Measurements from ENCODE around the gene AQR.

The AQR gene

GRCh38 chr15:34883042-34883441, 86.5 kb downstream of the AQR start:
- peaks cover 9% of the 10 kb centered on the region; the same call in 1 of the 2 replicates for H3K36me3 ChIP-seq (ENCODE audit: insufficient read depth, low read length)
- H3K4me1 ChIP-seq (ENCODE audit: insufficient read depth, low read length), result no peaks in the 10 kb centered on the region
- no peaks in the 10 kb centered on the region for H3K9me3 ChIP-seq (ENCODE audit: control insufficient read depth, insufficient read depth, low read length)
- no peak overlapping the region for H3K9ac ChIP-seq (ENCODE audit: low read depth, low read length)

- H3K9me3 ChIP-seq (ENCODE audit: control insufficient read depth, insufficient read depth, low read length), result no peaks in the 10 kb centered on the region
- H3K36me3 ChIP-seq (ENCODE audit: insufficient read depth, low read length), result peaks cover 4% of the 10 kb centered on the region; the same call in 1 of the 2 replicates
- no peak overlapping the region for H3K9ac ChIP-seq (ENCODE audit: low read depth, low read length)
These were observed 90.4 kb downstream of the AQR start for GRCh38 chr15:34879107-34879506.

GRCh38 chr15:34876640-34877039, 92.9 kb downstream of the AQR start:
- Histone ChIP-seq H3K4me1 (ENCODE audit: insufficient read depth, low read length) (no peaks in the 10 kb centered on the region), H3K36me3 (ENCODE audit: insufficient read depth, low read length) (0 out of 2 replicates have a peak, but pooled peaks cover 7% of the 10 kb centered on the region), H3K9ac (ENCODE audit: low read depth, low read length) (no peak overlapping the region), H3K9me3 (ENCODE audit: control insufficient read depth, insufficient read depth, low read length) (no peaks in the 10 kb centered on the region)

More at GRCh38 chr15:34879107-34879506, 90.4 kb downstream of the AQR start:
- no peaks in the 10 kb centered on the region for H3K4me1 ChIP-seq (ENCODE audit: insufficient read depth, low read length)

DNA sequence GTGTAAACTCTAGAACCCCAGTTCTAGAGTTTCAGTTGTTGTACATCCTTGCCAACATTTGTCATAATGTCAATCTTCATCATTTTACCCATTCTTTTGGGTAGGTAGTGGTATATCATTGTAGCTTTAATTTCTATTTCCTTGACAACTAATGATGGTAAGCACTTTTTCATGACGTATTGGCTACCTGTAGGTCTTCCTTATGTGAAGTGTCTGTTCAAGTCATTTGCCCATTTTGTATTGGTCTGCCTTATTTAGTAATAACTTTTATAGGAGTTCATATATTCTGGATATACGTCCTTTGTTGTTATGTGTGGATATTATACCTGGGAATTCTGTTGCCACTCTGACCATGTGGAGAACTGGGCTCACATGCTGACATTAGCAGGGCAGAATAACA, 100.4 kb downstream of the AQR start:
- H3K9me3 ChIP-seq (ENCODE audit: control insufficient read depth, insufficient read depth, low read length), result peaks cover 4% of the 10 kb centered on the region; the same call in 1 of the 2 replicates
- no peak overlapping the region for H3K9ac ChIP-seq (ENCODE audit: low read depth, low read length)
- H3K4me1 ChIP-seq (ENCODE audit: insufficient read depth, low read length), result no peaks in the 10 kb centered on the region
- peaks cover 11% of the 10 kb centered on the region; the same call in 1 of the 2 replicates for H3K36me3 ChIP-seq (ENCODE audit: insufficient read depth, low read length)

GRCh38 chr15:34865531-34865930, 104.0 kb downstream of the AQR start:
- Histone ChIP-seq H3K9ac (ENCODE audit: low read depth, low read length) (no peak overlapping the region), H3K36me3 (ENCODE audit: insufficient read depth, low read length) (peaks cover 9% of the 10 kb centered on the region), H3K4me1 (ENCODE audit: insufficient read depth, low read length) (no peaks in the 10 kb centered on the region), H3K9me3 (ENCODE audit: control insufficient read depth, insufficient read depth, low read length) (peaks cover 4% of the 10 kb centered on the region; the same call in 1 of the 2 replicates)

- no peaks in the 10 kb centered on the region for H3K9me3 ChIP-seq (ENCODE audit: control insufficient read depth, insufficient read depth, low read length)
- H3K36me3 ChIP-seq (ENCODE audit: insufficient read depth, low read length), result peaks cover 5% of the 10 kb centered on the region
- H3K9ac ChIP-seq (ENCODE audit: low read depth, low read length), result no peak overlapping the region
- no peaks in the 10 kb centered on the region for H3K4me1 ChIP-seq (ENCODE audit: insufficient read depth, low read length)
These were observed 108.3 kb downstream of the AQR start for GRCh38 chr15:34861214-34861613.

- H3K9ac ChIP-seq (ENCODE audit: low read depth, low read length), result no peak overlapping the region
- peaks cover 8% of the 10 kb centered on the region for H3K36me3 ChIP-seq (ENCODE audit: insufficient read depth, low read length)
- no peaks in the 10 kb centered on the region for H3K4me1 ChIP-seq (ENCODE audit: insufficient read depth, low read length)
- H3K9me3 ChIP-seq (ENCODE audit: control insufficient read depth, insufficient read depth, low read length), result no peaks in the 10 kb centered on the region
These were observed 113.6 kb downstream of the AQR start for GRCh38 chr15:34855893-34856292.

GRCh38 chr15:34855413-34855812, 114.1 kb downstream of the AQR start:
- no peaks in the 10 kb centered on the region for H3K4me1 ChIP-seq (ENCODE audit: insufficient read depth, low read length)
- H3K9me3 ChIP-seq (ENCODE audit: control insufficient read depth, insufficient read depth, low read length), result no peaks in the 10 kb centered on the region
- H3K9ac ChIP-seq (ENCODE audit: low read depth, low read length), result no peak overlapping the region
- H3K36me3 ChIP-seq (ENCODE audit: insufficient read depth, low read length), result peaks cover 8% of the 10 kb centered on the region

DNA sequence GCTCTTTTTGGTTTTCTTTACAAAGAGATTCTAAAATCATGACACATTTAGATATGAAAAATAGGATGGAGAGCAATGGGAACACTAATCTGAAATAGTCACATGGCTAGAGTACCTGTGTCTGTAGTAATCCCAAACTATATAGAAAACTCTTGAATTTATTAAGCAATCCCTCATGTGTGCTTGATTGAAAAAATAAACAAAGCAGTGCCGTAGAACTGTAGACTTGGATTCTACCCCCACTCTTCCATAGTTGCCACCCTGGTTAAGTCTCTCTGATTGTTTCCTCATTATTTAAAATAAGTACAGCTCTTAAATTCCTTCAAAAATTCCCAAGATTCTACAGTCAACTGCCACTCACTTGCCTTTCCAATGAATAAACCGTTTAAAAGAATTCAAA, 115.3 kb downstream of the AQR start:
- H3K9ac ChIP-seq (ENCODE audit: low read depth, low read length), result no peak overlapping the region
- peaks cover 8% of the 10 kb centered on the region for H3K36me3 ChIP-seq (ENCODE audit: insufficient read depth, low read length)
- H3K4me1 ChIP-seq (ENCODE audit: insufficient read depth, low read length), result no peaks in the 10 kb centered on the region
- no peaks in the 10 kb centered on the region for H3K9me3 ChIP-seq (ENCODE audit: control insufficient read depth, insufficient read depth, low read length)

GRCh38 chr15:34853001-34853758, 116.4 kb downstream of the AQR start:
- peaks cover 8% of the 10 kb centered on the region for H3K36me3 ChIP-seq (ENCODE audit: insufficient read depth, low read length)
- no peaks in the 10 kb centered on the region for H3K9me3 ChIP-seq (ENCODE audit: control insufficient read depth, insufficient read depth, low read length)
- H3K9ac ChIP-seq (ENCODE audit: low read depth, low read length), result no peak overlapping the region
- H3K4me1 ChIP-seq (ENCODE audit: insufficient read depth, low read length), result no peaks in the 10 kb centered on the region

- peaks cover 6% of the 10 kb centered on the region for H3K36me3 ChIP-seq (ENCODE audit: insufficient read depth, low read length)
These were observed 117.8 kb downstream of the AQR start for GRCh38 chr15:34851751-34852150.

GRCh38 chr15:34851007-34851406, 118.5 kb downstream of the AQR start:
- Histone ChIP-seq H3K36me3 (ENCODE audit: insufficient read depth, low read length) (peaks cover 3% of the 10 kb centered on the region), H3K9me3 (ENCODE audit: control insufficient read depth, insufficient read depth, low read length) (0 out of 2 replicates have a peak, but pooled peaks cover 3% of the 10 kb centered on the region), H3K4me1 (ENCODE audit: insufficient read depth, low read length) (no peaks in the 10 kb centered on the region), H3K9ac (ENCODE audit: low read depth, low read length) (no peak overlapping the region)

More at GRCh38 chr15:34851751-34852150, 117.8 kb downstream of the AQR start:
- no peak overlapping the region for H3K9ac ChIP-seq (ENCODE audit: low read depth, low read length)
- H3K9me3 ChIP-seq (ENCODE audit: control insufficient read depth, insufficient read depth, low read length), result 0 out of 2 replicates have a peak, but pooled peaks cover under 1% of the 10 kb centered on the region
- H3K4me1 ChIP-seq (ENCODE audit: insufficient read depth, low read length), result no peaks in the 10 kb centered on the region

DNA sequence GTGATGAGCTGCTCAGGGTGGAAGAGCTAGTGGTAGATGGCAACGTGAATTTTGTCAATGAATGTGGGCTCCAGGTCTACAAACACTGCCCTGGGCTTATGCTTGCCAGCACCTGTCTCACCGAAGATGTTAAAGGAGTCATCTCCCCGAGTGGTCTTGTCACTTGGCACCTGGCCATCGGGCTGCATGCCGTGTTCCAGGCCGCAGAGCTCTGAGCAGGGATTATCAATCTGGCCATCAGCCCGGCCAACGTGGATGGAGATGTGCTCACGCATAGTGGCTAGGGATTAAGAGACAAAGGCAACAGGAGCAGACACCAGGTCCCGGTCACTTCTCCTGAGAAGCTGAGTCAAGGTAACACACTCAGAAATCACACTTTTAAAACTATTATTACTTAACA, 119.4 kb downstream of the AQR start:
- H3K9me3 ChIP-seq (ENCODE audit: control insufficient read depth, insufficient read depth, low read length), result 0 out of 2 replicates have a peak, but pooled peaks cover 3% of the 10 kb centered on the region
- no peaks in the 10 kb centered on the region for H3K4me1 ChIP-seq (ENCODE audit: insufficient read depth, low read length)
- no peak overlapping the region for H3K9ac ChIP-seq (ENCODE audit: low read depth, low read length)
- no peaks in the 10 kb centered on the region; the same call in 1 of the 2 replicates for H3K36me3 ChIP-seq (ENCODE audit: insufficient read depth, low read length)

DNA sequence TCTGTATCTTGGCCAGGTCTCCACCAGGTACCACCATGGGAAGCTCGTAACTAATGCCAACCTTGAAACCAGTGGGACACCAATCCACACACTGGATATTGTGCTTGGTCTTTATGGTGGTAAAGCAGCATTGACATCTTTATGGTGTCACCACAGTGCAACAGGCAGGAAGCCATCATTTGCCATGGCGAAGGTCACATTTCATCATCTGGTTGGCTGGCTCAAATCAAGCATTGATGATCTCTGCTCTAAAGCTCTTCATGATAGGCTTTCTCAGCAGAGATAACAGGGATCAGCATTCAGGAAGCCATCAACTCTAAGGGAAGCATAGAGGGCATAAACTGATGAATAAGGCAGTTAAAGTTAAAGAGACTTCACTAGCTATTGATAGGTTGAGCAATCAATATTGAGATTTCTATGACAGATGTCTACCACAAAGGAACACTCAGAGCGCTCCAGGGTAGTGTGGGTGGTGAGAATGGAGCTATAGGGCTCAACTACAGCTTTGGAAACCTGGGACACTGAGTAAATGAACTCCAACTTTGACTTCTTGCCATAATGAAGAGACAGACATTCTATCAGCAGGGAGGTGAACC, 120.1 kb downstream of the AQR start:
- Histone ChIP-seq H3K4me1 (ENCODE audit: insufficient read depth, low read length) (no peaks in the 10 kb centered on the region), H3K36me3 (ENCODE audit: insufficient read depth, low read length) (no peaks in the 10 kb centered on the region; the same call in 1 of the 2 replicates), H3K9me3 (ENCODE audit: control insufficient read depth, insufficient read depth, low read length) (0 out of 2 replicates have a peak, but pooled peaks cover 3% of the 10 kb centered on the region), H3K9ac (ENCODE audit: low read depth, low read length) (no peak overlapping the region)

- H3K9ac ChIP-seq (ENCODE audit: low read depth, low read length), result no peak overlapping the region
- H3K9me3 ChIP-seq (ENCODE audit: control insufficient read depth, insufficient read depth, low read length), result 0 out of 2 replicates have a peak, but pooled peaks cover 3% of the 10 kb centered on the region
- no peaks in the 10 kb centered on the region for H3K36me3 ChIP-seq (ENCODE audit: insufficient read depth, low read length)
- no peaks in the 10 kb centered on the region for H3K4me1 ChIP-seq (ENCODE audit: insufficient read depth, low read length)
These were observed 121.9 kb downstream of the AQR start for GRCh38 chr15:34847598-34847997.
